Skeletal muscle tissue (tissue), 4 donors: ENCODE measurements around the gene PIGBOS1. TPM values are rescaled to one million over a fixed set of nuclear protein-coding genes. Genes with fewer than 3 reads are reported as not detected.
"Not testable (repeated sequence)": the region's sequence is repeated elsewhere in the genome, so short reads cannot be mapped to it uniquely, and the experiment has no call there.

ENCODE experiments used
- H3K27ac ChIP-seq: one replicate; pipeline ENCODE4 v1.7.0; 2013; ENCODE audit warnings: mild to moderate bottlenecking, low read depth, low read length, inconsistent platforms
- H3K27me3 ChIP-seq, 3 donors: one replicate each; pipeline ENCODE4 v1.7.0; 2013; ENCODE audit warnings: low read length in 3 of 3; ENCODE audit not compliant: control insufficient read depth in 3 of 3, insufficient read depth in 3 of 3
- H3K36me3 ChIP-seq, 3 donors: one replicate each; pipeline ENCODE4 v1.7.0; 2013; ENCODE audit warnings: low read length in 3 of 3; ENCODE audit not compliant: control insufficient read depth in 3 of 3, insufficient read depth in 3 of 3
- H3K4me1 ChIP-seq, 3 donors: one replicate each; pipeline ENCODE4 v1.7.0; 2013; ENCODE audit warnings: low read length in 3 of 3, mild to moderate bottlenecking in 3 of 3; ENCODE audit not compliant: control insufficient read depth in 3 of 3, insufficient read depth in 3 of 3
- H3K4me3 ChIP-seq, 3 donors: one replicate each; pipeline ENCODE4 v1.7.0; 2013; ENCODE audit warnings: low read length in 3 of 3
- H3K9ac ChIP-seq, 3 donors: one replicate each; pipeline ENCODE4 v1.7.0; 2013; ENCODE audit warnings: low read length in 3 of 3, mild to moderate bottlenecking in 3 of 3, moderate library complexity in 2 of 3, low read depth in 1 of 3
- H3K9me3 ChIP-seq, 3 donors: one replicate each; pipeline ENCODE4 v1.7.0; 2013; ENCODE audit warnings: low read length in 3 of 3; ENCODE audit not compliant: control insufficient read depth in 3 of 3
- total RNA-seq: library from RNA; depleted of rRNA; stranded (reverse); fragments of >200 nt; gene quantifications from one replicate; pipeline ENCODE4 v1.2.3, GENCODE V29; 2014
- donor health status: Osteomylitis.

The PIGBOS1 gene
- total RNA-seq, 1 donor from 2014 or later, result 6.8 TPM

DNA sequence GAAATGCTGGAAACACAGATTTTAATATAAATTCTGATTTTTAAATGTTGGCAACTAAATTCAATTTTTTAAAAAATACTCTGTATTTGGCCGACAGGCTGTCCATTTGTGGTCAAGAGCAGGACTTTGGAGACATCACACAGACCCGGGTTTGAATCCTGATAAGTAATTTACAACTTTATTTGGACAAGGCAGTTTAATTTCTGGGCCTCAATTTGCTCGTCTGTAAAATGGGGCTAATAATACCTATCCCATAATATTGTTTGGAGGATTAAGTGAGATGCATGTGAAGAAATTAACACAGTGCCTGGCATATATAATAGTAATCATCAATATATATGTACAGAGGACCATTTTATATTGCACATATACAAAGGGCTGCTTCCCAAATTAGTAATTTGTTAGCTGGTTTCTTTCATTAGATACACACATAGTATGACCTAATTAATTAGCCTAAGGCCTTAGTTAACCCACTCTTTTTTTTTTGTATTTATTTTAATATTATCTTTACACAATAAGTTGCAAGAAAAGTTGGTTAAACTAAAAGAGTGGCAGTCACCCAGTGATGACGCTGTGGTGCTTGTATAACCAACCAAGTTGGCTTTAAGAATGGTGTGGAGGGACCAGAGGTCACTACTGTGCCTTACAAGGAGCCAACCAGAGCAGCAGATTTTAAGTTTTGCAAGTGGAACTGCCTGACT, 764 bp upstream of the PIGBOS1 start:
- no peaks in the 10 kb centered on the region for H3K27me3 ChIP-seq
- H3K9me3 ChIP-seq, result no peaks in the 10 kb centered on the region
- peak overlapping the region; percentile 85 for H3K27ac ChIP-seq
- peaks cover 0 to 2% (median 0%) of the 10 kb centered on the region in 3 donors for H3K36me3 ChIP-seq
- peak overlapping the region; percentile 89 to 98 (median 97) for H3K9ac ChIP-seq
- H3K4me3 ChIP-seq, result peak overlapping the region; percentile 89 to 97 (median 95)
- H3K4me1 ChIP-seq, result peaks cover 0 to 8% (median 5%) of the 10 kb centered on the region in 3 donors

- H3K4me1 ChIP-seq, H3K27me3 ChIP-seq, H3K9me3 ChIP-seq, H3K27ac ChIP-seq, H3K36me3 ChIP-seq, H3K9ac ChIP-seq, H3K4me3 ChIP-seq: not testable (repeated sequence)
Measured at GRCh38 chr15:55302801-55303200, 16.1 kb downstream of the PIGBOS1 start.

DNA sequence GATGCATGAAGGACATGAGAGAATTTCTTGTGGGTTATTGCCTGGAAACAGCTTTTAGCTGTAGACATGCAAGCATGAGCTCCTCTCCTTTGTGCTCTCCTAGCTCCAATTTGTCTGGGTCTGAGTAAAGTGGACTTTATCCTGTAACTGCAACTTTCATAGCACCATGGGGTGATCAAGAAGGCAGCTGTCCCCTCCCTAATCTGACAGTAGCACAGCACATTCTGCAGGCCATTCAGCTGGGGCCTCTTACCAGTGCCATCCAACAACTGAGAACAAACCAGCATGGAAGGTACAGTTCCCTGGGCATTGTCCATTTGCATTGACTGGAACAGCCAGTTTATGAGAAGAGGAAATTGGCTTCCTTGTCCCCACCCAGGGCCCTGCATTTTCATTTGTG, 21.6 kb downstream of the PIGBOS1 start:
- H3K4me3 ChIP-seq, result no peak overlapping the region
- H3K4me1 ChIP-seq, result no peaks in the 10 kb centered on the region
- H3K9ac ChIP-seq, result no peak overlapping the region
- H3K27ac ChIP-seq, result no peak overlapping the region
- H3K27me3 ChIP-seq, result no peaks in the 10 kb centered on the region
- no peaks in the 10 kb centered on the region for H3K9me3 ChIP-seq
- no peaks in the 10 kb centered on the region for H3K36me3 ChIP-seq

- no peaks in the 10 kb centered on the region for H3K36me3 ChIP-seq
- no peaks in the 10 kb centered on the region for H3K27me3 ChIP-seq
- H3K9me3 ChIP-seq, result no peaks in the 10 kb centered on the region
- H3K27ac ChIP-seq, result peak overlapping the region; percentile 83
- peak overlapping the region; percentile 78 to 91 (median 87) for H3K4me3 ChIP-seq
- peaks cover 11 to 14% (median 12%) of the 10 kb centered on the region in 3 donors for H3K4me1 ChIP-seq
- peak overlapping the region; percentile 81 to 90 (median 85) for H3K9ac ChIP-seq
Measured at GRCh38 chr15:55290528-55291057, 28.3 kb downstream of the PIGBOS1 start.

DNA sequence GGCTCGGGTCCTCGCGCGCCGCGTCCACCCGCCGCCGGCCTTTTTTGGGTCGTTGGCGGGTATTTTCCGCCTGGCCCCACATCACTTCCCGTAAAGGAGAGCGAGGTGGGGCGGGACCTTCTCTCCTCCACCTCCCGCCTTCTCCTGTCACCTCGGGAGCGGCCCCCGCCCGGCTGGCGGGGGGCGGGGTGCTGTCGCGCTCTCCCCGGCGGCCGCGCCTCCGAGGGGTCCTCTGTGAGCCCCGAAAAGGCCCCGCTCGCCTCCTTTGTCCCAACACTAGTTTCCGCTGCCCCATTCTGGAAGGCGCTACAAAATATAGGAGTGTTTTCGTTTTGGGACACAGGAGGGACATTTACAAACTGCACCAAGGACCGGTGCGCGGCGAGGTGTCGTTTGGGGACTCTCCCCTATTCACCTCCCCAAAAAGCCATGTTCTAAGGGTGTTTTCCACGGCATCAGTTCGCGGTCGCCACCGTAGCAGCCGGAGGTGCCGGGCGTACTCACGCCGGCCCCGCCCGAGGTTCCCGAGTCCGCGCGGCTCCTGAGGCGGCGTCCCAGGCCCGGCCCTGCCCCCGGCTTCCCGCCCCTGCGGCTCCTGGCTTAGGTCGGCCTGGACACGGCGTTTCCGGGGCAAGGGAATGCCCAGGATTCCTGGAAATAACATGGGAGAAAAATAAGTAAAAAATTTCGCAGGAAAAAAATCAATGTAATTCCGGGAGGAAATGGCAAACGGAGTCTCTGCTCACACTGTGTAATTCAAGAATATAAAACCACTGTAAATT, 29.0 kb downstream of the PIGBOS1 start, which contains the start of gene RAB27A:
RAB27A (minus strand) TSS at position 68 of the 782 bp plus-strand sequence. CDS start 54,879 bp downstream, outside the sequence.
- Histone ChIP-seq H3K9ac (peak within 1 kb of the TSS; percentile 81 to 90 (median 85)), H3K36me3 (no peaks in the 10 kb centered on the region), H3K27ac (peak within 1 kb of the TSS; percentile 83), H3K4me1 (peaks cover 11 to 14% (median 12%) of the 10 kb centered on the region in 3 donors), H3K4me3 (peak within 1 kb of the TSS; percentile 78 to 91 (median 87)), H3K27me3 (no peaks in the 10 kb centered on the region), H3K9me3 (no peaks in the 10 kb centered on the region)

GRCh38 chr15:55289011-55289745, 29.7 kb downstream of the PIGBOS1 start:
- Histone ChIP-seq H3K27me3 (no peaks in the 10 kb centered on the region), H3K9ac (peak overlapping the region; percentile 81 to 90 (median 85)), H3K36me3 (no peaks in the 10 kb centered on the region), H3K4me3 (peak overlapping the region; percentile 78 to 91 (median 87)), H3K27ac (peak overlapping the region; percentile 83), H3K4me1 (peaks cover 11 to 14% (median 12%) of the 10 kb centered on the region in 3 donors), H3K9me3 (no peaks in the 10 kb centered on the region)

DNA sequence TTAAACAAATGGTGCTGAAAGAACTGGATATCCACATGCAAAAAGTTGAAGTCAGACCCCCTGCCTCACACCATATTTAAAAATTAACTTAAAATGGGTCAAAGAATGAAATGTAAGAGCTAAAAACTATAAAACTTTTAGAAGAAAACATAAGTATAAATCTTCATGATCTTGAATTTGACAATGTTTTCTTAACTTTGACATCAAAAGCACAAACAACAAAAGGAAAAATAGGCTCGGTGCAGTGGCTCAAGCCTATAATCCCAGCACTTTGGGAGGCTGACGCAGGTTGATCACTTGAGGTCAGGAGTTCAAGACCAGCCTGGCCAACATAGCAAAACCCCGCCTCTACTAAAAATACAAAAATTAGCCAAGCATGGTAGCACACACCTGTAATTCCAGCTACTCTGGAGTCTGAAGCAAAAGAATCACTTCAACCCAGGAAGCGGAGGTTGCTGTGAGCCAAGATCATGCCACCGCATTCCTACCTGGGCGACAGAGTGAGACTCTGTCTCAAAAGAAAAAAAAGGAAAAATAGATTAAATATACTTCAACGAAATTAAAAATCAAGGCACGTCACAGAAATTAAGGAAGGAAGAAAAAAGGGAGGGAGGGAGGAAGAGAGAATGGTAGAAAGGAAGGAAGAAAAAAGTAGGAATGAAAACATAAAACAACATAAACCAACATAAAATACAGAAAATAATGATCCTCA, 30.8 kb downstream of the PIGBOS1 start:
- no peak overlapping the region for H3K27ac ChIP-seq
- H3K4me3 ChIP-seq, result no peak overlapping the region
- no peaks in the 10 kb centered on the region for H3K36me3 ChIP-seq
- peaks cover 11 to 14% (median 12%) of the 10 kb centered on the region in 3 donors for H3K4me1 ChIP-seq
- no peaks in the 10 kb centered on the region for H3K27me3 ChIP-seq
- no peaks in the 10 kb centered on the region for H3K9me3 ChIP-seq
- peak overlapping the region in 1 of 3 donors; percentile 81 for H3K9ac ChIP-seq

GRCh38 chr15:55286442-55287189, 32.3 kb downstream of the PIGBOS1 start:
- H3K9ac ChIP-seq, H3K27me3 ChIP-seq, H3K36me3 ChIP-seq, H3K27ac ChIP-seq, H3K9me3 ChIP-seq, H3K4me3 ChIP-seq: not testable (repeated sequence)
- peaks cover 11 to 14% (median 12%) of the 10 kb centered on the region in 3 donors for H3K4me1 ChIP-seq

- Histone ChIP-seq H3K27me3 (no peaks in the 10 kb centered on the region), H3K9me3 (no peaks in the 10 kb centered on the region), H3K4me3 (no peak overlapping the region), H3K9ac (no peak overlapping the region), H3K4me1 (peaks cover 6 to 8% (median 7%) of the 10 kb centered on the region in 3 donors), H3K27ac (no peak overlapping the region), H3K36me3 (no peaks in the 10 kb centered on the region)
Measured at GRCh38 chr15:55284426-55284825, 34.5 kb downstream of the PIGBOS1 start.
